ENCODE measurements around the gene ULBP1. TPM values are rescaled to one million over a fixed set of nuclear protein-coding genes. Genes with fewer than 3 reads are reported as not detected.

Gene ULBP1
- total RNA-seq, 4 donors from 2014 or later: not detected

GRCh38 chr6:149935246-149935645 is 28.5 kb upstream of the ULBP1 start:
- TF ChIP-seq EP300 (IDR thresholded peaks at IDR 0.05; ENCODE audit: low read depth): no peak
- TF ChIP-seq CTCF (IDR thresholded peaks at IDR 0.05): no peak
- no peak for TF ChIP-seq POLR2AphosphoS5 (IDR thresholded peaks at IDR 0.05)
- TF ChIP-seq POLR2A (IDR thresholded peaks at IDR 0.05): no peak
- Histone ChIP-seq H3K36me3 (no peaks in the 10 kb centered on the region), H3K4me1 (peaks cover 5 to 12% (median 10%) of the 10 kb centered on the region in 4 donors), H3K27me3 (peaks cover 95% of the 10 kb centered on the region), H3K4me3 (no peak overlapping the region), H3K9me3 (no peaks in the 10 kb centered on the region), H3K27ac (no peak overlapping the region)
- intact Hi-C loops (cut with DNase I; ENCODE audit: low total_unique reads) (loop anchor here (2.0 kb wide), 1 partner anchor 82 kb away; no protein-coding TSS in a partner anchor), in situ Hi-C loops (cut with MboI; ENCODE audit: low pct_ligation_motif_present in 1 of 4, low pct_unique_long_range_greater_than_20kb in 1 of 4, low sequenced_read_pairs in 3 of 4) (loop anchor here in 1 of 4 donors (10.0 kb wide), 1 partner anchor 80 kb away; no protein-coding TSS in a partner anchor)
- 54 to 57% methylated on average over 4 of the region's 4 CpGs for WGBS, 2 donors (ENCODE audit: low coverage in 1 of 2)
- DNase-seq: no peak

DNA sequence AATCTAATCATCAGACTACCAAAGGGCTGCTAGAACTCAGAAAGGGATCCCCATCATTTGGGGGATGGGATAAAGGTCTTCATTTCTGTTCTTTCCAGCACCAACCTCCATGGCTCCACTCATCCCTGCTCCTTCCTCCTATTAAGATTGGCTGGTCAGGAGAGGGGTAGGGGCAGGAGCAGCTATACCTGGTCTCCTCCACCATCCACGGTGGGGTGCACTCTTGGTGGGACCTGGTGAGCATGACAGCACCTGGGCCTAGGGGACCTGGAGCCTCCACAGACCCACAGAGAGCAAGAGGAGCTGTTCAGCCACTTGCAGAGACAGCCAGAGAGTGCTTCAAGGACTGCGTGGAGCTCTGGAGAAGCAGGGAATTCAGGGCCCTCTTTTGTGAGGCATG is 28.1 kb upstream of the ULBP1 start:
- in situ Hi-C loops (cut with MboI; ENCODE audit: low pct_ligation_motif_present in 1 of 4, low pct_unique_long_range_greater_than_20kb in 1 of 4, low sequenced_read_pairs in 3 of 4): loop anchor here in 1 of 4 donors (10.0 kb wide), 1 partner anchor 79 kb away; no protein-coding TSS in a partner anchor
- peaks cover 5 to 12% (median 10%) of the 10 kb centered on the region in 4 donors for H3K4me1 ChIP-seq
- no peaks in the 10 kb centered on the region for H3K36me3 ChIP-seq
- intact Hi-C loops (cut with DNase I; ENCODE audit: low total_unique reads): loop anchor here (2.0 kb wide), 1 partner anchor 81 kb away; no protein-coding TSS in a partner anchor
- H3K27me3 ChIP-seq: peaks cover 95% of the 10 kb centered on the region
- no peak overlapping the region for H3K4me3 ChIP-seq
- H3K27ac ChIP-seq: no peak overlapping the region
- no peak for DNase-seq
- no peaks in the 10 kb centered on the region for H3K9me3 ChIP-seq
- TF ChIP-seq CTCF (IDR thresholded peaks at IDR 0.05) (no peak), POLR2AphosphoS5 (IDR thresholded peaks at IDR 0.05) (no peak), EP300 (IDR thresholded peaks at IDR 0.05; ENCODE audit: low read depth) (no peak), POLR2A (IDR thresholded peaks at IDR 0.05) (no peak)
- WGBS, 2 donors (ENCODE audit: low coverage in 1 of 2): 40 to 61% methylated on average over 1 to 2 of the region's 2 CpGs

DNA sequence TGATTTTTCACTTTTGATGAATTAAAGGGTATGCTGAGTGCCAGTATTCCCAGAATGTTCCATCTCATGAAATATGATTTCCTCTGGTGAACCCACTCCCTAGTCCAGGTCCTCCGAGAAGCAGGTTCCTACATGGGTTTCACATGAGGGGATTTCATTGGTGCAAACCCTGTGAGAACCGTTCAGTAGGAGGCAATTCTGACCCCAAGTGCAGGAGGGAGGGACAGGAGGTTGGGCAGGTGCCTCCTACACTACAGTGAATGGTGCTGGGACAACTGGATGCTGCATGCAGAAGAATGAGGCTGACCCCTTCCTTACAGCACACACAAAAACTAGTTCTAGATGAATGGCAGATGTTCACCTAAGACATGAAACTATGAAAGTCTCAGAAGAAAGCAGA is 27.0 kb upstream of the ULBP1 start:
- in situ Hi-C loops (cut with MboI; ENCODE audit: low pct_ligation_motif_present in 1 of 4, low pct_unique_long_range_greater_than_20kb in 1 of 4, low sequenced_read_pairs in 3 of 4): loop anchor here in 1 of 4 donors (10.0 kb wide), 1 partner anchor 78 kb away; no protein-coding TSS in a partner anchor
- intact Hi-C loops (cut with DNase I; ENCODE audit: low total_unique reads): no loop called here
- no peak overlapping the region for H3K27ac ChIP-seq

More for the DNA sequence above, 27.0 kb upstream of the ULBP1 start:
- DNase-seq: no peak
- peaks cover 6 to 23% (median 19%) of the 10 kb centered on the region in 4 donors for H3K4me1 ChIP-seq
- 17 to 34% methylated on average over 1 to 2 of the region's 2 CpGs for WGBS, 2 donors (ENCODE audit: low coverage in 1 of 2)
- no peaks in the 10 kb centered on the region for H3K36me3 ChIP-seq
- H3K9me3 ChIP-seq: no peaks in the 10 kb centered on the region
- peaks cover 95% of the 10 kb centered on the region for H3K27me3 ChIP-seq
- no peak for TF ChIP-seq POLR2A (IDR thresholded peaks at IDR 0.05)
- no peak for TF ChIP-seq CTCF (IDR thresholded peaks at IDR 0.05)
- no peak for TF ChIP-seq POLR2AphosphoS5 (IDR thresholded peaks at IDR 0.05)
- no peak for TF ChIP-seq EP300 (IDR thresholded peaks at IDR 0.05; ENCODE audit: low read depth)
- no peak overlapping the region for H3K4me3 ChIP-seq

Measured in transverse colon (tissue), 4 donors.